ENCODE measurements around the gene LCORL. TPM values are rescaled to one million over a fixed set of nuclear protein-coding genes. Genes with fewer than 3 reads are reported as not detected.

Gene LCORL
- total RNA-seq, 1 donor from 2014 or later, result 7.4 TPM

DNA sequence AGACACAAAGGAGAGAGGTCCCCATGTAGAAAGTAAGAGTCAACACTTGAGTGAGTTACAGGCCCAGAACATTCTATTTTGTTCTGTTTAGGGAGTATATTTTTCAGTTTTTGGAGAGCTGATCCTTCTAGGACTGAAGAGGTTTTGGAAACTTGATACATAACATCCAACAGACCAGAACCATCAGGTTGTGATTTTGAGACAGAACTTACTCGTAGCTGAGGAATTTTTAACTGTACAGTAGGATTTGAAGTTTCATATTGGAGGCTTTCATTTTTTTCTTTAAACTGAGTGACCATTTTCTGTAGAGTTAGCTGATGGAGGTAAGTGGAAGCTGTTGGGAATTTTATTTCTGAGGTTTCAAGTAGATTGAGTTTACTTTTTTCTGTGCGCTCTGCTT is 137.5 kb downstream of the LCORL start:
- Histone ChIP-seq H3K36me3 (ENCODE audit: control insufficient read depth, insufficient read depth, low read length) (no peaks in the 10 kb centered on the region), H3K4me3 (ENCODE audit: low read depth, low read length) (no peak overlapping the region), H3K27me3 (ENCODE audit: control insufficient read depth, insufficient read depth, low read length) (no peaks in the 10 kb centered on the region)
- TF ChIP-seq, protein P1, sequence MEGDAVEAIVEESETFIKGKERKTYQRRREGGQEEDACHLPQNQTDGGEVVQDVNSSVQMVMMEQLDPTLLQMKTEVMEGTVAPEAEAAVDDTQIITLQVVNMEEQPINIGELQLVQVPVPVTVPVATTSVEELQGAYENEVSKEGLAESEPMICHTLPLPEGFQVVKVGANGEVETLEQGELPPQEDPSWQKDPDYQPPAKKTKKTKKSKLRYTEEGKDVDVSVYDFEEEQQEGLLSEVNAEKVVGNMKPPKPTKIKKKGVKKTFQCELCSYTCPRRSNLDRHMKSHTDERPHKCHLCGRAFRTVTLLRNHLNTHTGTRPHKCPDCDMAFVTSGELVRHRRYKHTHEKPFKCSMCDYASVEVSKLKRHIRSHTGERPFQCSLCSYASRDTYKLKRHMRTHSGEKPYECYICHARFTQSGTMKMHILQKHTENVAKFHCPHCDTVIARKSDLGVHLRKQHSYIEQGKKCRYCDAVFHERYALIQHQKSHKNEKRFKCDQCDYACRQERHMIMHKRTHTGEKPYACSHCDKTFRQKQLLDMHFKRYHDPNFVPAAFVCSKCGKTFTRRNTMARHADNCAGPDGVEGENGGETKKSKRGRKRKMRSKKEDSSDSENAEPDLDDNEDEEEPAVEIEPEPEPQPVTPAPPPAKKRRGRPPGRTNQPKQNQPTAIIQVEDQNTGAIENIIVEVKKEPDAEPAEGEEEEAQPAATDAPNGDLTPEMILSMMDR (IDR thresholded peaks at IDR 0.05; ENCODE audit: insufficient read depth, low read length, severe bottlenecking), result no peak
- DNase-seq (ENCODE audit: low read depth) (no peak), FAIRE-seq (no peak)

- no peaks in the 10 kb centered on the region for H3K27me3 ChIP-seq (ENCODE audit: control insufficient read depth, insufficient read depth, low read length)
- DNase-seq (ENCODE audit: low read depth), result no peak
- H3K36me3 ChIP-seq (ENCODE audit: control insufficient read depth, insufficient read depth, low read length), result no peaks in the 10 kb centered on the region
- no peak for FAIRE-seq
- TF ChIP-seq, protein P1 (IDR thresholded peaks at IDR 0.05; ENCODE audit: insufficient read depth, low read length, severe bottlenecking), result no peak
- H3K4me3 ChIP-seq (ENCODE audit: low read depth, low read length), result no peak overlapping the region
These were observed 143.9 kb downstream of the LCORL start for GRCh38 chr4:17877661-17878060.

- DNase-seq (ENCODE audit: low read depth), result peak; percentile 2
- no peaks in the 10 kb centered on the region for H3K27me3 ChIP-seq (ENCODE audit: control insufficient read depth, insufficient read depth, low read length)
- no peaks in the 10 kb centered on the region for H3K36me3 ChIP-seq (ENCODE audit: control insufficient read depth, insufficient read depth, low read length)
- FAIRE-seq, result no peak
- TF ChIP-seq, protein P1 (IDR thresholded peaks at IDR 0.05; ENCODE audit: insufficient read depth, low read length, severe bottlenecking), result no peak
- no peak overlapping the region for H3K4me3 ChIP-seq (ENCODE audit: low read depth, low read length)
These were observed 144.6 kb downstream of the LCORL start for GRCh38 chr4:17876943-17877342.

GRCh38 chr4:17875402-17876070 is 146.0 kb downstream of the LCORL start:
- H3K36me3 ChIP-seq (ENCODE audit: control insufficient read depth, insufficient read depth, low read length), result no peaks in the 10 kb centered on the region
- TF ChIP-seq, protein P1 (IDR thresholded peaks at IDR 0.05; ENCODE audit: insufficient read depth, low read length, severe bottlenecking), result no peak
- DNase-seq (ENCODE audit: low read depth), result no peak
- H3K4me3 ChIP-seq (ENCODE audit: low read depth, low read length), result no peak overlapping the region
- no peaks in the 10 kb centered on the region for H3K27me3 ChIP-seq (ENCODE audit: control insufficient read depth, insufficient read depth, low read length)
- no peak for FAIRE-seq

GRCh38 chr4:17869327-17869726 is 152.2 kb downstream of the LCORL start:
- no peak for DNase-seq (ENCODE audit: low read depth)
- TF ChIP-seq, protein P1 (IDR thresholded peaks at IDR 0.05; ENCODE audit: insufficient read depth, low read length, severe bottlenecking), result no peak
- FAIRE-seq, result no peak

DNA sequence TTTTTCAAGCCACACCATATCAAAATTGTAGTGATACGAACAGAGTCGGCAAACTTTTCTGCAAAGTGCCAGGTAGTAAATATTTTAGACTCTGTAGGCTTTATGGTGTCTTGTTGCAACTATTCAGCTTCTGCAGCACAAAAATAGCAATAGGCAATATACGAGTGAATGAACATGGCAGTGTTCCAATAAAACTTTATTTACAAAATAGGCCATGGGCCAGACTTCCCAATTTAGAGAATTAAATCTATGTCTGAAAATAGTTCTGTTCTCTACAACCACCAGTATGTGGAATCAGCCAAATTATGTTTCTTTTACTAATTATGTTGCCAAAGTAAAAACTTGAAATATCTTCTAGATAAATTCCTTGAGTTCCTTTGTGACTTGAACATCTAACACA is 154.3 kb downstream of the LCORL start:
- TF ChIP-seq, protein P1 (IDR thresholded peaks at IDR 0.05; ENCODE audit: insufficient read depth, low read length, severe bottlenecking), result no peak
- Histone ChIP-seq H3K36me3 (ENCODE audit: control insufficient read depth, insufficient read depth, low read length) (no peaks in the 10 kb centered on the region), H3K27me3 (ENCODE audit: control insufficient read depth, insufficient read depth, low read length) (no peaks in the 10 kb centered on the region), H3K4me3 (ENCODE audit: low read depth, low read length) (no peak overlapping the region)
- FAIRE-seq, result no peak
- no peak for DNase-seq (ENCODE audit: low read depth)

More at GRCh38 chr4:17869327-17869726, 152.2 kb downstream of the LCORL start:
- Histone ChIP-seq H3K4me3 (ENCODE audit: low read depth, low read length) (no peak overlapping the region), H3K36me3 (ENCODE audit: control insufficient read depth, insufficient read depth, low read length) (no peaks in the 10 kb centered on the region), H3K27me3 (ENCODE audit: control insufficient read depth, insufficient read depth, low read length) (no peaks in the 10 kb centered on the region)

Data from bronchial epithelial cell (primary cell).